T-helper 1 cell (primary cell): ENCODE results near the gene GLIS1.

Experiments used
- DNase-seq, 5 donors: peaks; one replicate each; pipeline ENCODE4 v3.0.0-alpha.2; 2012 to 2020

Gene GLIS1

GRCh38 chr1:53631622-53632310, 107.2 kb downstream of the GLIS1 start:
- DNase-seq = no peak

GRCh38 chr1:53629101-53629691, 109.8 kb downstream of the GLIS1 start:
- DNase-seq = no peak

GRCh38 chr1:53628286-53628955, 110.5 kb downstream of the GLIS1 start:
- DNase-seq = no peak

GRCh38 chr1:53627666-53628065, 111.3 kb downstream of the GLIS1 start:
- no peak for DNase-seq

GRCh38 chr1:53627031-53627430, 111.9 kb downstream of the GLIS1 start:
- DNase-seq = no peak

GRCh38 chr1:53626616-53627015, 112.3 kb downstream of the GLIS1 start:
- no peak for DNase-seq

GRCh38 chr1:53625766-53626520, 113.0 kb downstream of the GLIS1 start:
- DNase-seq = no peak

GRCh38 chr1:53625049-53625448, 113.9 kb downstream of the GLIS1 start:
- DNase-seq = no peak

GRCh38 chr1:53622531-53622930, 116.4 kb downstream of the GLIS1 start:
- no peak for DNase-seq

GRCh38 chr1:53621144-53621543, 117.8 kb downstream of the GLIS1 start:
- DNase-seq = no peak

GRCh38 chr1:53620061-53620855, 118.7 kb downstream of the GLIS1 start:
- no peak for DNase-seq

GRCh38 chr1:53619367-53620060, 119.5 kb downstream of the GLIS1 start:
- no peak for DNase-seq

- no peak for DNase-seq
These were observed 120.2 kb downstream of the GLIS1 start for GRCh38 chr1:53618500-53619366.

- DNase-seq = no peak
These were observed 121.0 kb downstream of the GLIS1 start for GRCh38 chr1:53617851-53618499.

GRCh38 chr1:53617382-53617781, 121.6 kb downstream of the GLIS1 start:
- DNase-seq = no peak

- no peak for DNase-seq
These were observed 122.0 kb downstream of the GLIS1 start for GRCh38 chr1:53616927-53617326.

- DNase-seq = no peak
These were observed 122.5 kb downstream of the GLIS1 start for GRCh38 chr1:53616511-53616910.

GRCh38 chr1:53615101-53615500, 123.9 kb downstream of the GLIS1 start:
- no peak for DNase-seq

GRCh38 chr1:53614231-53615021, 124.5 kb downstream of the GLIS1 start:
- DNase-seq = no peak

- no peak for DNase-seq
These were observed 130.3 kb downstream of the GLIS1 start for GRCh38 chr1:53608676-53609075.
